ENCODE data around the gene UBE2A.

UBE2A gene

GRCh38 chrX:119570351-119570835 lies 4.0 kb upstream of the UBE2A start:
- no peak for FAIRE-seq
- no peak for TF ChIP-seq POLR2A (IDR thresholded peaks at IDR 0.05; ENCODE audit: low read depth, low read length)
- DNase-seq (ENCODE audit: insufficient read length, low spot score), result no peak

- no peak for DNase-seq (ENCODE audit: insufficient read length, low spot score)
- FAIRE-seq, result no peak
- no peak for TF ChIP-seq TAF1 (IDR thresholded peaks at IDR 0.05; ENCODE audit: low read depth, low read length)
- TF ChIP-seq SPI1 (IDR thresholded peaks at IDR 0.05; ENCODE audit: low read depth, low read length), result no peak
- TF ChIP-seq POLR2A (IDR thresholded peaks at IDR 0.05; ENCODE audit: low read depth, low read length), result no peak
- TF ChIP-seq PAX5 (IDR thresholded peaks at IDR 0.05; ENCODE audit: insufficient read depth, low read length, severe bottlenecking), result no peak
- no peak for TF ChIP-seq POU2F2 (IDR thresholded peaks at IDR 0.05; ENCODE audit: low read depth, low read length)
- no peak for TF ChIP-seq POLR2AphosphoS5 (IDR thresholded peaks at IDR 0.05; ENCODE audit: low read depth, low read length)
Observed at GRCh38 chrX:119573222-119573621, 1.1 kb upstream of the UBE2A start.

- no peak for TF ChIP-seq POU2F2 (IDR thresholded peaks at IDR 0.05; ENCODE audit: low read depth, low read length)
- TF ChIP-seq POLR2AphosphoS5 (IDR thresholded peaks at IDR 0.05; ENCODE audit: low read depth, low read length), result no peak
- no peak for TF ChIP-seq PAX5 (IDR thresholded peaks at IDR 0.05; ENCODE audit: insufficient read depth, low read length, severe bottlenecking)
- no peak for TF ChIP-seq TAF1 (IDR thresholded peaks at IDR 0.05; ENCODE audit: low read depth, low read length)
- TF ChIP-seq POLR2A (IDR thresholded peaks at IDR 0.05; ENCODE audit: low read depth, low read length), result no peak
- TF ChIP-seq SPI1 (IDR thresholded peaks at IDR 0.05; ENCODE audit: low read depth, low read length), result no peak
- FAIRE-seq (peak; percentile 68), DNase-seq (ENCODE audit: insufficient read length, low spot score) (peak; percentile 3)
Observed at GRCh38 chrX:119573840-119574393, 446 bp upstream of the UBE2A start.

GRCh38 chrX:119579414-119579813 lies 5.1 kb downstream of the UBE2A start:
- TF ChIP-seq TAF1 (IDR thresholded peaks at IDR 0.05; ENCODE audit: low read depth, low read length) (no peak), POLR2A (IDR thresholded peaks at IDR 0.05; ENCODE audit: low read depth, low read length) (no peak), PAX5 (IDR thresholded peaks at IDR 0.05; ENCODE audit: insufficient read depth, low read length, severe bottlenecking) (no peak), SPI1 (IDR thresholded peaks at IDR 0.05; ENCODE audit: low read depth, low read length) (no peak), POLR2AphosphoS5 (IDR thresholded peaks at IDR 0.05; ENCODE audit: low read depth, low read length) (no peak), POU2F2 (IDR thresholded peaks at IDR 0.05; ENCODE audit: low read depth, low read length) (no peak)
- FAIRE-seq (peak; percentile 70), DNase-seq (ENCODE audit: insufficient read length, low spot score) (no peak)

GRCh38 chrX:119583431-119584059 lies 9.2 kb downstream of the UBE2A start:
- FAIRE-seq (no peak), DNase-seq (ENCODE audit: insufficient read length, low spot score) (no peak)

GRCh38 chrX:119589810-119590209 lies 15.4 kb downstream of the UBE2A start:
- DNase-seq (ENCODE audit: insufficient read length, low spot score) (no peak), FAIRE-seq (no peak)
- TF ChIP-seq POU2F2 (IDR thresholded peaks at IDR 0.05; ENCODE audit: low read depth, low read length) (no peak), TAF1 (IDR thresholded peaks at IDR 0.05; ENCODE audit: low read depth, low read length) (no peak), SPI1 (IDR thresholded peaks at IDR 0.05; ENCODE audit: low read depth, low read length) (no peak), POLR2AphosphoS5 (IDR thresholded peaks at IDR 0.05; ENCODE audit: low read depth, low read length) (no peak), POLR2A (IDR thresholded peaks at IDR 0.05; ENCODE audit: low read depth, low read length) (no peak)

More at GRCh38 chrX:119583431-119584059, 9.2 kb downstream of the UBE2A start:
- TF ChIP-seq POLR2AphosphoS5 (IDR thresholded peaks at IDR 0.05; ENCODE audit: low read depth, low read length) (no peak), TAF1 (IDR thresholded peaks at IDR 0.05; ENCODE audit: low read depth, low read length) (no peak), POLR2A (IDR thresholded peaks at IDR 0.05; ENCODE audit: low read depth, low read length) (no peak), POU2F2 (IDR thresholded peaks at IDR 0.05; ENCODE audit: low read depth, low read length) (no peak), SPI1 (IDR thresholded peaks at IDR 0.05; ENCODE audit: low read depth, low read length) (no peak), PAX5 (IDR thresholded peaks at IDR 0.05; ENCODE audit: insufficient read depth, low read length, severe bottlenecking) (no peak)

GRCh38 chrX:119602701-119603255 lies 28.4 kb downstream of the UBE2A start:
- no peak for DNase-seq (ENCODE audit: insufficient read length, low spot score)
- FAIRE-seq, result no peak
- TF ChIP-seq POLR2AphosphoS5 (IDR thresholded peaks at IDR 0.05; ENCODE audit: low read depth, low read length) (no peak), POLR2A (IDR thresholded peaks at IDR 0.05; ENCODE audit: low read depth, low read length) (no peak), TAF1 (IDR thresholded peaks at IDR 0.05; ENCODE audit: low read depth, low read length) (no peak), PAX5 (IDR thresholded peaks at IDR 0.05; ENCODE audit: insufficient read depth, low read length, severe bottlenecking) (no peak), SPI1 (IDR thresholded peaks at IDR 0.05; ENCODE audit: low read depth, low read length) (no peak), POU2F2 (IDR thresholded peaks at IDR 0.05; ENCODE audit: low read depth, low read length) (no peak)

GRCh38 chrX:119604766-119605463 lies 30.6 kb downstream of the UBE2A start:
- DNase-seq (ENCODE audit: insufficient read length, low spot score) (no peak), FAIRE-seq (peak; percentile 41)
- TF ChIP-seq POU2F2 (IDR thresholded peaks at IDR 0.05; ENCODE audit: low read depth, low read length) (no peak), TAF1 (IDR thresholded peaks at IDR 0.05; ENCODE audit: low read depth, low read length) (no peak), PAX5 (IDR thresholded peaks at IDR 0.05; ENCODE audit: insufficient read depth, low read length, severe bottlenecking) (no peak), SPI1 (IDR thresholded peaks at IDR 0.05; ENCODE audit: low read depth, low read length) (no peak), POLR2AphosphoS5 (IDR thresholded peaks at IDR 0.05; ENCODE audit: low read depth, low read length) (no peak), POLR2A (IDR thresholded peaks at IDR 0.05; ENCODE audit: low read depth, low read length) (no peak)

Data from GM12891 (cell line).